Measurements from ENCODE around the gene CIC.

- no peak for TF ChIP-seq CTCF (IDR thresholded peaks at IDR 0.05)
- no peak for TF ChIP-seq POLR2A (IDR thresholded peaks at IDR 0.05)
Measured at GRCh38 chr19:42271045-42271419, 2.0 kb downstream of the CIC start.

All from body of pancreas (tissue), 4 donors.